ENCODE results near the gene HCFC2.

DNA sequence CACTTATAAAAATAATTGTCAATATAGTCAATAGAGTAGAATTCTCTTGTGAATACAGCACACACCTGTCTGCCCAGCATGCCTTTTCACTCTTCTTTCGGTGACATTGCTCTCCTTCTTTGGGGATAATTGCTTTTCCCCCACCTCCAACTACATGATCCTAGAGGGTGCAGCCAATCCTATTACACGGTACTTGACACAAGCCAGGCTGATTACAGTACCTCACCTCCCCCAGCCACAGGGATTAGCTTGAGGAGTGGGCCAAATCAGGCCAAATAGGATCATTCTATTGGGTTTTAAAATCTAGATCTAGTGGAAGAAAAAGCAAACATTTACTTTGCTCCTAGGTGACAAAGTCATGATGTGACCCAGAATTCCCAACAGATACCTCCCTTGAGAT, 90.5 kb downstream of the HCFC2 start:
- TF ChIP-seq, protein P1, sequence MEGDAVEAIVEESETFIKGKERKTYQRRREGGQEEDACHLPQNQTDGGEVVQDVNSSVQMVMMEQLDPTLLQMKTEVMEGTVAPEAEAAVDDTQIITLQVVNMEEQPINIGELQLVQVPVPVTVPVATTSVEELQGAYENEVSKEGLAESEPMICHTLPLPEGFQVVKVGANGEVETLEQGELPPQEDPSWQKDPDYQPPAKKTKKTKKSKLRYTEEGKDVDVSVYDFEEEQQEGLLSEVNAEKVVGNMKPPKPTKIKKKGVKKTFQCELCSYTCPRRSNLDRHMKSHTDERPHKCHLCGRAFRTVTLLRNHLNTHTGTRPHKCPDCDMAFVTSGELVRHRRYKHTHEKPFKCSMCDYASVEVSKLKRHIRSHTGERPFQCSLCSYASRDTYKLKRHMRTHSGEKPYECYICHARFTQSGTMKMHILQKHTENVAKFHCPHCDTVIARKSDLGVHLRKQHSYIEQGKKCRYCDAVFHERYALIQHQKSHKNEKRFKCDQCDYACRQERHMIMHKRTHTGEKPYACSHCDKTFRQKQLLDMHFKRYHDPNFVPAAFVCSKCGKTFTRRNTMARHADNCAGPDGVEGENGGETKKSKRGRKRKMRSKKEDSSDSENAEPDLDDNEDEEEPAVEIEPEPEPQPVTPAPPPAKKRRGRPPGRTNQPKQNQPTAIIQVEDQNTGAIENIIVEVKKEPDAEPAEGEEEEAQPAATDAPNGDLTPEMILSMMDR (IDR thresholded peaks at IDR 0.05) = no peak
- TF ChIP-seq EP300 (IDR thresholded peaks at IDR 0.05) = no peak
- no peak for TF ChIP-seq POLR2AphosphoS5 (IDR thresholded peaks at IDR 0.05)
